Stomach (tissue), 4 donors: Measurements from ENCODE around the gene CNTNAP3.
"Not testable (repeated sequence)": the region's sequence is repeated elsewhere in the genome, so short reads cannot be mapped to it uniquely, and the experiment has no call there.

Experiments used
- EP300 ChIP-seq: sonication (generic); formaldehyde crosslinking; IDR thresholded peaks from one replicate; pipeline ENCODE4 v1.6.1; 2017; ENCODE audit warnings: antibody characterized with exemption
- POLR2A ChIP-seq, 4 donors: fragments of 450-650 bp; IDR thresholded peaks; one replicate each; pipeline ENCODE4 v1.6.1; 2016; ENCODE audit warnings: antibody characterized with exemption in 4 of 4, control low read depth in 2 of 4, mild to moderate bottlenecking in 1 of 4, moderate library complexity in 1 of 4
- TF ChIP-seq, protein P1 (sequence below), 7 experiments: fragments of 450-650 bp in 4 of 7; fragments of 200-600 bp in 3 of 7; sonication (generic) in 3 of 7; IDR thresholded peaks; one replicate each; pipeline ENCODE4 v1.5.1; 2016 to 2019; ENCODE audit warnings: antibody characterized with exemption in 7 of 7, control low read depth in 2 of 7, mild to moderate bottlenecking in 1 of 7

DNA sequence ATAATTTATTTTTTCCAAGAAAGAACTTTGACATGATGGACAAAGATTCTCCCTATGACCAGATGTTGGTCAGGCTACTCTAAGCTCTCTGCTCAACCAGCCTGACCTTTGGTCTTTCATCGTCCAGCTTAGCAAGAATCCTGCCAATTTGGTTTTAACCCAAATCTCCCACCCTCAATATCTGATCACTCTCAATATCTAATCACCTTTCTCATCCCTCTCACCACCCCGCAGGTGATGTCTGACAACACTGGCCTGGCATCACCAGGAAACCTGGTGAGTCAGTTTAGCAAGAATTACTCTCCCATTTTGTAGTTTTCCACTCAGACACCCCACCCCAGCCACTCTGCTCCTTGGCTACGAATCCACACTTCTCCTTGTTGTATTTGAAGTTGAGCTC, 207.9 kb downstream of the CNTNAP3 start:
- TF ChIP-seq, protein P1, sequence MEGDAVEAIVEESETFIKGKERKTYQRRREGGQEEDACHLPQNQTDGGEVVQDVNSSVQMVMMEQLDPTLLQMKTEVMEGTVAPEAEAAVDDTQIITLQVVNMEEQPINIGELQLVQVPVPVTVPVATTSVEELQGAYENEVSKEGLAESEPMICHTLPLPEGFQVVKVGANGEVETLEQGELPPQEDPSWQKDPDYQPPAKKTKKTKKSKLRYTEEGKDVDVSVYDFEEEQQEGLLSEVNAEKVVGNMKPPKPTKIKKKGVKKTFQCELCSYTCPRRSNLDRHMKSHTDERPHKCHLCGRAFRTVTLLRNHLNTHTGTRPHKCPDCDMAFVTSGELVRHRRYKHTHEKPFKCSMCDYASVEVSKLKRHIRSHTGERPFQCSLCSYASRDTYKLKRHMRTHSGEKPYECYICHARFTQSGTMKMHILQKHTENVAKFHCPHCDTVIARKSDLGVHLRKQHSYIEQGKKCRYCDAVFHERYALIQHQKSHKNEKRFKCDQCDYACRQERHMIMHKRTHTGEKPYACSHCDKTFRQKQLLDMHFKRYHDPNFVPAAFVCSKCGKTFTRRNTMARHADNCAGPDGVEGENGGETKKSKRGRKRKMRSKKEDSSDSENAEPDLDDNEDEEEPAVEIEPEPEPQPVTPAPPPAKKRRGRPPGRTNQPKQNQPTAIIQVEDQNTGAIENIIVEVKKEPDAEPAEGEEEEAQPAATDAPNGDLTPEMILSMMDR (IDR thresholded peaks at IDR 0.05), result not testable (repeated sequence)
- TF ChIP-seq POLR2A (IDR thresholded peaks at IDR 0.05); EP300: not testable (repeated sequence)
